Transverse colon (tissue), 4 donors: Measurements from ENCODE around the gene PLCH1.

Experiments used
- CTCF ChIP-seq, 5 experiments: fragments of 200-600 bp in 3 of 5; fragments of 450-650 bp in 2 of 5; sonication (generic) in 3 of 5; IDR thresholded peaks; 1 replicate in 2 of 5; 2 replicates in 3 of 5; pipeline ENCODE4 v1.5.1; 2016 to 2017; ENCODE audit warnings: antibody characterized with exemption in 5 of 5, inconsistent platforms in 3 of 5, mild to moderate bottlenecking in 2 of 5, moderate library complexity in 1 of 5
- EP300 ChIP-seq: sonication (generic); formaldehyde crosslinking; IDR thresholded peaks from one replicate; pipeline ENCODE4 v1.6.1; 2017; ENCODE audit warnings: antibody characterized with exemption, low read depth
- POLR2A ChIP-seq: fragments of 450-650 bp; IDR thresholded peaks from one replicate; pipeline ENCODE4 v1.6.1; 2016; ENCODE audit warnings: antibody characterized with exemption, mild to moderate bottlenecking, moderate library complexity
- POLR2AphosphoS5 ChIP-seq, 3 donors: sonication (generic); formaldehyde crosslinking; IDR thresholded peaks; one replicate each; pipeline ENCODE4 v1.6.1; 2016; ENCODE audit warnings: antibody characterized with exemption in 3 of 3

GRCh38 chr3:155494332-155494731 lies 250.5 kb downstream of the PLCH1 start:
- no peak for TF ChIP-seq CTCF (IDR thresholded peaks at IDR 0.05)
- no peak for TF ChIP-seq EP300
- TF ChIP-seq POLR2AphosphoS5 (IDR thresholded peaks at IDR 0.05) = no peak
- TF ChIP-seq POLR2A = no peak
